ENCODE measurements around the gene MRTFA.

Gene MRTFA

DNA sequence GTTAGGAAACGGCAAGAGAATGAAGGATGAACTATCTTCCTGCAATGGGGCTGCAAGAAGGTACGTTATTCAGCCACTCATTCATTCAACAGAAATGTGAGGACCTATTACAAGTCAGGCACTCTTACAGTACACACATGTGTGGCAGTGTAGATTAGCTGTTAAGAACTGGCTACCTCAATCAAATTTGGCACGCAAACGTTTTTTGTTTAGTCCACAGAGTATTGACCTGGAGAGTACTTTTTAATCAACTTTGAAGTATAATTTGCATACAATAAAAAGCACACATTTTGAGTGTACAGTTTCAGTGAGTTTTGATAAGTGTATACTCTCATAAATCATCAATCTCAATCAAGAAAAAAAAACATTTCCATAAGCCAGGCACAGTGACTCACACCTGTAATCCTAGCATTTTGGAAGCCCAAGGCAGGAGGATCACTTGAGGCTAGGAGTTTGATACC is 24.2 kb downstream of the MRTFA start:
- DNase-seq (ENCODE audit: extremely low spot score) = no peak
- ChIA-PET POLR2A (interaction anchor here (1.4 kb wide), 2 partner anchors 24 to 39 kb away, joined by 3 to 8 read pairs; partner anchors contain the start of gene MRTFA), CTCF (interaction anchor here (0.7 to 0.8 kb wide), 2 partner anchors 17 to 33 kb away, joined by 3 read pairs; no protein-coding TSS in a partner anchor)
- TF ChIP-seq HDGF (IDR thresholded peaks at IDR 0.05; ENCODE audit: borderline replicate concordance) (no peak), FOXM1 (IDR thresholded peaks at IDR 0.05; ENCODE audit: borderline replicate concordance) (no peak), PKNOX1 (IDR thresholded peaks at IDR 0.05) (peak; percentile 54)

DNA sequence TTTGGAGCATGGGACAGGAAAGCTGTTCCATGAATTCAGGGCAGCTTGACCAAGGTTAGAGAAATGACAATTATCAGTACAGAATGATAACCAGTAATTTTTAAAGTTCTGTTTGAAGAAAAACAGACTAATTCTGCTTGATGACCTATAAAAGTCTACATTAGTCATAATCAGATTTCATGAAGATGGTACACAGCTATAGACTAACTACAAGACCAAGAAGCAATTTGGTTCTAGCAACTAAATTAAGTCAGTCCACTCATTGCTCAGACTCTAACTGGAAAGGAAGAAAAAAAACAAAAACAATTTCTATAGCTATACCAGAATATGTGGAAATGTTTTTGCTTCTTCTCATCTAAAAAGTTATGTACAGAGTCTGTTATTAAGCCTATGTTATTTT is 24.9 kb downstream of the MRTFA start:
- ChIA-PET CTCF (interaction anchor here (0.8 kb wide), 1 partner anchor 18 kb away, joined by 3 read pairs; no protein-coding TSS in a partner anchor), POLR2A (interaction anchor here (1.4 kb wide), 2 partner anchors 25 to 40 kb away, joined by 3 to 8 read pairs; partner anchors contain the start of gene MRTFA)
- no peak for DNase-seq (ENCODE audit: extremely low spot score)
- no peak for TF ChIP-seq BHLHE40 (IDR thresholded peaks at IDR 0.05; ENCODE audit: borderline replicate concordance)
- TF ChIP-seq L3MBTL2 (conservative IDR thresholded peaks at IDR 0.05) = no peak

- no peak for TF ChIP-seq PKNOX1 (IDR thresholded peaks at IDR 0.05)
- no peak for TF ChIP-seq CTBP1 (IDR thresholded peaks at IDR 0.05; ENCODE audit: borderline replicate concordance)
- no peak for TF ChIP-seq L3MBTL2 (conservative IDR thresholded peaks at IDR 0.05)
- no peak for TF ChIP-seq NFRKB (IDR thresholded peaks at IDR 0.05)
- no peak for TF ChIP-seq HDGF (IDR thresholded peaks at IDR 0.05; ENCODE audit: borderline replicate concordance)
- no peak for TF ChIP-seq FOXK2 (IDR thresholded peaks at IDR 0.05)
- no peak for TF ChIP-seq ELF4 (IDR thresholded peaks at IDR 0.05)
- no peak for TF ChIP-seq FOXA1 (IDR thresholded peaks at IDR 0.05)
- no peak for TF ChIP-seq SUZ12 (IDR thresholded peaks at IDR 0.05)
- no peak for TF ChIP-seq ZNF384 (IDR thresholded peaks at IDR 0.05)
- no peak for TF ChIP-seq FOXM1 (IDR thresholded peaks at IDR 0.05; ENCODE audit: borderline replicate concordance)
- no peak for TF ChIP-seq ARNT (IDR thresholded peaks at IDR 0.05)
- TF ChIP-seq BHLHE40 (IDR thresholded peaks at IDR 0.05; ENCODE audit: borderline replicate concordance) = no peak
- TF ChIP-seq LEF1 (IDR thresholded peaks at IDR 0.05; ENCODE audit: borderline replicate concordance) = no peak
- TF ChIP-seq TARDBP (IDR thresholded peaks at IDR 0.05) = no peak
- no peak for TF ChIP-seq SP1 (IDR thresholded peaks at IDR 0.05)
- POLR2A ChIA-PET = no interaction called here
- no peak for DNase-seq (ENCODE audit: extremely low spot score)
- CTCF ChIA-PET = interaction anchor here (0.7 to 1.7 kb wide), 4 partner anchors 9 to 164 kb away, joined by 3 to 4 read pairs (median 3); partner anchors contain the start of gene MRTFA
Measured at GRCh38 chr22:40610329-40610850, 26.1 kb downstream of the MRTFA start.

DNA sequence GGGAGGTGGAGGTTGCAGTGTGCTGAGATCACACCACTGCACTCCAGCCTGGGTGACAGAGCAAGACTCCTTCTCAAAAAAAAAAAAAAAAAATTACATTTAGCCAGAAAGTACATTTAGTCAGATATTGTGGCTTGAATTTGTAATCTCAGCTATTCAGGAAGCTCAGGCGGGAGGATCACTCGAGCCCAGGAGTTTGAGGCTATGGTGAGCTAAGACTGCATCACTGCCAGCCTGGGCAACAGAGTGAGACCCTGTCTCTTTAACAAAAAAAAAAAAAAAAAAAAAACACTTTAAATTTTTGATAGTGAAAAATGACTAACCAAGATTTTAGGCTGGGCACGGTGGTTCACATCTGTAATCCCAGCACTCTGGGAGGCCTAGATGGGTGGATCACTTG is 27.3 kb downstream of the MRTFA start:
- no peak for DNase-seq (ENCODE audit: extremely low spot score)
- no peak for TF ChIP-seq ELF4 (IDR thresholded peaks at IDR 0.05)
- TF ChIP-seq ZNF384 (IDR thresholded peaks at IDR 0.05) = peak; percentile 65
- POLR2A ChIA-PET = no interaction called here
- CTCF ChIA-PET = interaction anchor here (1.2 kb wide), 1 partner anchor 27 kb away, joined by 3 read pairs; the partner anchor contains the start of gene MRTFA

- DNase-seq (ENCODE audit: extremely low spot score) = no peak
- POLR2A ChIA-PET = no interaction called here
- no peak for TF ChIP-seq SUZ12 (IDR thresholded peaks at IDR 0.05)
- TF ChIP-seq SP1 (IDR thresholded peaks at IDR 0.05) = no peak
- TF ChIP-seq ARNT (IDR thresholded peaks at IDR 0.05) = no peak
- TF ChIP-seq FOXM1 (IDR thresholded peaks at IDR 0.05; ENCODE audit: borderline replicate concordance) = no peak
- CTCF ChIA-PET = interaction anchor here (0.6 kb wide), 2 partner anchors 11 to 15 kb away, joined by 3 read pairs; no protein-coding TSS in a partner anchor
Measured at GRCh38 chr22:40607506-40607905, 29.0 kb downstream of the MRTFA start.

- CTCF ChIA-PET = no interaction called here
- DNase-seq (ENCODE audit: extremely low spot score) = no peak
- TF ChIP-seq SP1 (IDR thresholded peaks at IDR 0.05) = no peak
- no peak for TF ChIP-seq ARNT (IDR thresholded peaks at IDR 0.05)
- TF ChIP-seq PKNOX1 (IDR thresholded peaks at IDR 0.05) = no peak
- no peak for TF ChIP-seq ZNF384 (IDR thresholded peaks at IDR 0.05)
- TF ChIP-seq ELF4 (IDR thresholded peaks at IDR 0.05) = no peak
- TF ChIP-seq CTBP1 (IDR thresholded peaks at IDR 0.05; ENCODE audit: borderline replicate concordance) = no peak
- no peak for TF ChIP-seq BHLHE40 (IDR thresholded peaks at IDR 0.05; ENCODE audit: borderline replicate concordance)
- TF ChIP-seq LEF1 (IDR thresholded peaks at IDR 0.05; ENCODE audit: borderline replicate concordance) = no peak
- no peak for TF ChIP-seq SUZ12 (IDR thresholded peaks at IDR 0.05)
- TF ChIP-seq L3MBTL2 (conservative IDR thresholded peaks at IDR 0.05) = no peak
- no peak for TF ChIP-seq FOXA1 (IDR thresholded peaks at IDR 0.05)
- no peak for TF ChIP-seq FOXM1 (IDR thresholded peaks at IDR 0.05; ENCODE audit: borderline replicate concordance)
- no peak for TF ChIP-seq TARDBP (IDR thresholded peaks at IDR 0.05)
- no peak for TF ChIP-seq HDGF (IDR thresholded peaks at IDR 0.05; ENCODE audit: borderline replicate concordance)
- no peak for TF ChIP-seq NFRKB (IDR thresholded peaks at IDR 0.05)
- POLR2A ChIA-PET = interaction anchor here (0.9 to 1.2 kb wide), 2 partner anchors 30 to 46 kb away, joined by 3 read pairs; partner anchors contain the start of gene MRTFA
Measured at GRCh38 chr22:40606306-40606705, 30.2 kb downstream of the MRTFA start.

GRCh38 chr22:40605761-40606160 is 30.8 kb downstream of the MRTFA start:
- CTCF ChIA-PET = no interaction called here
- no peak for DNase-seq (ENCODE audit: extremely low spot score)
- TF ChIP-seq ARNT (IDR thresholded peaks at IDR 0.05) = no peak
- TF ChIP-seq CTBP1 (IDR thresholded peaks at IDR 0.05; ENCODE audit: borderline replicate concordance) = no peak
- TF ChIP-seq FOXA1 (IDR thresholded peaks at IDR 0.05) = no peak
- no peak for TF ChIP-seq ELF4 (IDR thresholded peaks at IDR 0.05)
- TF ChIP-seq BHLHE40 (IDR thresholded peaks at IDR 0.05; ENCODE audit: borderline replicate concordance) = no peak
- no peak for TF ChIP-seq NFRKB (IDR thresholded peaks at IDR 0.05)
- TF ChIP-seq ZNF384 (IDR thresholded peaks at IDR 0.05) = no peak
- TF ChIP-seq PKNOX1 (IDR thresholded peaks at IDR 0.05) = no peak
- TF ChIP-seq SP1 (IDR thresholded peaks at IDR 0.05) = no peak
- TF ChIP-seq LEF1 (IDR thresholded peaks at IDR 0.05; ENCODE audit: borderline replicate concordance) = no peak
- no peak for TF ChIP-seq FOXM1 (IDR thresholded peaks at IDR 0.05; ENCODE audit: borderline replicate concordance)
- TF ChIP-seq L3MBTL2 (conservative IDR thresholded peaks at IDR 0.05) = no peak
- no peak for TF ChIP-seq SUZ12 (IDR thresholded peaks at IDR 0.05)
- TF ChIP-seq FOXK2 (IDR thresholded peaks at IDR 0.05) = no peak
- TF ChIP-seq HDGF (IDR thresholded peaks at IDR 0.05; ENCODE audit: borderline replicate concordance) = no peak
- no peak for TF ChIP-seq TARDBP (IDR thresholded peaks at IDR 0.05)
- POLR2A ChIA-PET = interaction anchor here (0.9 to 1.2 kb wide), 2 partner anchors 31 to 47 kb away, joined by 3 read pairs; partner anchors contain the start of gene MRTFA
